ENCODE measurements around the gene GLIPR2. TPM values are rescaled to one million over a fixed set of nuclear protein-coding genes. Genes with fewer than 3 reads are reported as not detected.
"Not testable (repeated sequence)": the region's sequence is repeated elsewhere in the genome, so short reads cannot be mapped to it uniquely, and the experiment has no call there.

The GLIPR2 gene
- total RNA-seq, 1 experiment from 2014 or later: 19.1 TPM

GRCh38 chr9:36154331-36154952, 17.9 kb downstream of the GLIPR2 start:
- in situ Hi-C loops (cut with HindIII; ENCODE audit: low pct_unique_long_range_greater_than_20kb, low sequenced_read_pairs): no loop called here
- peak; percentile 68 for DNase-seq (ENCODE audit: low read depth)

DNA sequence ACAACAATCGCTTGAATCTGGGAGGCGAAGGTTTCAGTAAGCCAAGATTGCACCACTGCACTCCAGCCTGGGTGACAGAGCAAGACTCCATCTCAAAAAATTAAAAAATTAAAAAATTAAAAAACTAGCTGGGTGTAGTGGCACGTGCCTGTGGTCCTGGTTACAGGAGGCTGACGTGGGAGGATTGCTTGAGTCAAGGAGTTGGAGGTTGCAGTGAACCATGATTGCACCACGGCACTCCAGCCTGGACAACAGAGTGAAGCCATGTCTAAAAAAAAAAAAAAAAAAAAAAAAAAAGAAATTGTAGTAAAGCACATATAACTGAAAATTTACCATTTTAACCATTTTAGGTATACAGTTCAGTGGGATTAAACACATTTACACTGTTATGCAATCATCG, 19.6 kb downstream of the GLIPR2 start:
- in situ Hi-C loops (cut with HindIII; ENCODE audit: low pct_unique_long_range_greater_than_20kb, low sequenced_read_pairs): no loop called here
- DNase-seq (ENCODE audit: low read depth): no peak

DNA sequence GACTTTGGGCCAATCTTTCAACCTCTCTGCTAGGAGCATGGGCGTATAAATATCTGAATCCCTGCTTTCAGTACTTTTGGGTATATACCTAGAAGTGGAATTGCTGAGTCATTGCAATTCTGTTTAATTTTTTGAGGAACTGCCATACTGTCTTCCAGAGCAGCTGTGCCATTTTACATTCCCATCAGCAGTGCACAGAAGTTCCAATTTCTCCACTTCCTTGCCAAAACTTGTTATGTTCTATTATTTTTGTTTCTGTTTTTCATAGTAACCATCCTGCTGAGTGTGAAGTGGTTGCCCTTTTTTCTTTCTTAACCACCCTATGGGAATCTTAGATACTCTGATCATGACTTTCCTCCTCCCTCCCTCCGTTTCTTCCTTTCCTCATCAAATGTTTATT, 21.6 kb downstream of the GLIPR2 start:
- in situ Hi-C loops (cut with HindIII; ENCODE audit: low pct_unique_long_range_greater_than_20kb, low sequenced_read_pairs): no loop called here
- DNase-seq (ENCODE audit: low read depth): no peak

DNA sequence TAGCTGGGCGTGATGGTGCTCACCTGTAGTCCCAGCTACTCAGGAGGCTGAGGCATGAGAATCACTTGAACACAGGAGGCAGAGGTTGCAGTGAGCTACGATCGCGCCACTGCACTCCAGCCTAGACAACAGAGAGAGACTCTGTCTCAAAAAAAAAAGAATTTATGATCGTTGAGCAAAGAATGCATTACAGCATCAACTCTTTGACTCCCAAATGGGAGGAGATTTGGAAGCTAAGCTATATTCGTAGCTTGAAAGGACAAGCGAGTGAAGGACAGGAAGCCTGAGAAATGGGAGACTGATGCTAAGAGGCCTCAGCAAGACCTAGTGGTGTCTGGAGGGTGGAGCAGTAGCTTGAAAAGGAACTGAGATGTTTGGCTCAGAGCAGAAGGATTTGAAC, 22.4 kb downstream of the GLIPR2 start:
- in situ Hi-C loops (cut with HindIII; ENCODE audit: low pct_unique_long_range_greater_than_20kb, low sequenced_read_pairs): no loop called here
- DNase-seq (ENCODE audit: low read depth): no peak

DNA sequence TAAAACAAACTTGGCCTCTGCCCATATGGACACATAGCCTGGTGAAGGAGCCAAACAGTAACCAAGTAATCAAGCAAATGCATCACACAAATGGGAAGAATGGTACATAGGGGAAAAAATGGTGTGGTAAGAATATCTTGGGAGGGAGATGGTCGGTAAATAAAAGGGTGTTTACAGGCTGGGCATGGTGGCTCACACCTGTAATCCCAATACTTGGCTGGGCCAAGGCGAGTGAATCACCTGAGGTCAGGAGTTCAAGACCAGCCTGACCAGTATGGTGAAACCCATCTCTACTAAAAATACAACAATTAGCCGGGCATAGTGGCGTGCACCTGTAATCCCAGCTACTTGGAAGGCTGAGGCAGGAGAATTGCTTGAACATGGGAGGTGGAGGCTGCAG, 23.0 kb downstream of the GLIPR2 start:
- DNase-seq (ENCODE audit: low read depth); in situ Hi-C loops (cut with HindIII; ENCODE audit: low pct_unique_long_range_greater_than_20kb, low sequenced_read_pairs): not testable (repeated sequence)

DNA sequence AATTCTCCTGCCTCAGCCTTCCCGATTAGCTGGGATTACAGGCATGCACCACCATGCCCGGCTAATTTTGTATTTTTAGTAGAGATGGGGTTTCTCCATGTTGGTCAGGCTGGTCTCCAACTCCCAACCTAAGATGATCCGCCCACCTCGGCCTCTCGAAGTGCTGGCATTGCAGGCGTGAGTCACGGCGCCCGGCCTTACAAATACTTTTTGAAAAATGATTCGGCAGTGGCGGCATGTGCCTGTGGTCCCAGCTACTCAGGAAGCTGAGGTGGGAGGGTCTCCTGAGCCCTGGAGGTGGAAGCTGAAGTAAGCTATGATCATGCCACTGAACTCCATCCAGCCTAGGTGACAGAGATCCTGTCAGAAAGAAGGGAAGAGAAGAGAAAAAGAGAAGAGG, 23.6 kb downstream of the GLIPR2 start:
- DNase-seq (ENCODE audit: low read depth); in situ Hi-C loops (cut with HindIII; ENCODE audit: low pct_unique_long_range_greater_than_20kb, low sequenced_read_pairs): not testable (repeated sequence)

GRCh38 chr9:36161187-36161586, 24.7 kb downstream of the GLIPR2 start:
- no peak for DNase-seq (ENCODE audit: low read depth)
- in situ Hi-C loops (cut with HindIII; ENCODE audit: low pct_unique_long_range_greater_than_20kb, low sequenced_read_pairs): no loop called here

DNA sequence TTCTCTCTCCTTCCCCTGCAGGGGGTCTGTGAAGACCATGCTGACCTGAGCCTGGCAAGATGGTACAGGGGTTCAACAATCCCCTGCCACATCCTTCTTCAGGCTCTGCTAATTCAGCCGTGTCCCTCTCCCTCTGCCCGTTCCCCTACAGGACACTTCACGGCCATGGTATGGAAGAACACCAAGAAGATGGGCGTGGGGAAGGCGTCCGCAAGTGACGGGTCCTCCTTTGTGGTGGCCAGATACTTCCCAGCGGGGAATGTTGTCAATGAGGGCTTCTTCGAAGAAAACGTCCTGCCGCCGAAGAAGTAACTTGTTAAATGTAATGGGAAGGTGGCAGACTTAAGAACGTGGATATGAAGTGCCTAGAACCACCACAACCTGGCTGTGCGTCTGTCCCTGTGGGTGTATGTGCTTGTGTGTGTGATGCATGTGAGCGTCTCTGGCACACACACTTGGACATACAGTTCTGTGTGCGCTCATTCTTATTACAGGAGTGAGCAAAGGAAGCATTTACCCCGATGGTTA, 25.7 kb downstream of the GLIPR2 start:
- DNase-seq (ENCODE audit: low read depth): no peak
- in situ Hi-C loops (cut with HindIII; ENCODE audit: low pct_unique_long_range_greater_than_20kb, low sequenced_read_pairs): no loop called here

- in situ Hi-C loops (cut with HindIII; ENCODE audit: low pct_unique_long_range_greater_than_20kb, low sequenced_read_pairs): no loop called here
Measured at GRCh38 chr9:36163049-36163785, 26.7 kb downstream of the GLIPR2 start.

DNA sequence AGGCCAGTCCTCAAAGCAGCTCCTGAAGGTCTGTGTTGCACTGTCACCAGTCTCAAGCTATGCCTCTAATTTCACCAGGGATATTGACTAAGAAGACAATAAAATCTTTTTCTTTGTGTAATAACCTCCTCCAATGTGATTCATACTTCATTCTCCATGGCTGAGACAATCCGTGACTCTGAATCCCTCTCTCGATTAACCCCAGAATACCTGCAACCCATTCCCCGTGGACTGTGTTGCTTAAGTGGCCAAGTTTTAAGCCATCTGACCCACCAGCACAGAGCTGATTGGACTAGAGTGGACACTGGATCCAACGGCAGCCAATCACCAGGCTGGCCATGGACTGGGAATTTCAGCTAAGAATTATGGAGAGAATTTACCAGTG, 27.2 kb downstream of the GLIPR2 start:
- in situ Hi-C loops (cut with HindIII; ENCODE audit: low pct_unique_long_range_greater_than_20kb, low sequenced_read_pairs): no loop called here
- DNase-seq (ENCODE audit: low read depth): no peak

More at GRCh38 chr9:36163049-36163785, 26.7 kb downstream of the GLIPR2 start:
- peak; percentile 29 for DNase-seq (ENCODE audit: low read depth)

- DNase-seq (ENCODE audit: low read depth): no peak
- in situ Hi-C loops (cut with HindIII; ENCODE audit: low pct_unique_long_range_greater_than_20kb, low sequenced_read_pairs): no loop called here
Measured at GRCh38 chr9:36164372-36164771, 27.8 kb downstream of the GLIPR2 start.

DNA sequence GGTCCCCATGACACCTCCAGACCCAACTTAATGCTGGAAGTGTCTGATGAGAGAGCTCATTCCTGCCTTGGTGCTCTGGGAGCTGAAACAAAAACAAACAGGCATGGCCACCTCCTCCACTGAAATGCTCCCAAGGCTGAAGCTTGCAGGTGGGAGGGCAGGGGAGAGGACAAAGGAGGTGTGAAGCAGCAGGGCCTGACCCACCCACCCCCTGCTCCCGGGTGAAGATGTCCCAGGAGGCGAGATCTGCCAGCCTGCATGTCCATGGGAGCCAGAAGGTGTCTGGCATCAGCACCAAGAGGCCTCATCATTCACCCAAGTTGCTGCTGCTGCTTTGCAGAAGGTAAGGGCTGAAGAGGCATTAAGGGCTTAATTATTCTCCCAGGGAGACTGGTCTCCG, 28.5 kb downstream of the GLIPR2 start:
- no peak for DNase-seq (ENCODE audit: low read depth)
- in situ Hi-C loops (cut with HindIII; ENCODE audit: low pct_unique_long_range_greater_than_20kb, low sequenced_read_pairs): no loop called here

DNA sequence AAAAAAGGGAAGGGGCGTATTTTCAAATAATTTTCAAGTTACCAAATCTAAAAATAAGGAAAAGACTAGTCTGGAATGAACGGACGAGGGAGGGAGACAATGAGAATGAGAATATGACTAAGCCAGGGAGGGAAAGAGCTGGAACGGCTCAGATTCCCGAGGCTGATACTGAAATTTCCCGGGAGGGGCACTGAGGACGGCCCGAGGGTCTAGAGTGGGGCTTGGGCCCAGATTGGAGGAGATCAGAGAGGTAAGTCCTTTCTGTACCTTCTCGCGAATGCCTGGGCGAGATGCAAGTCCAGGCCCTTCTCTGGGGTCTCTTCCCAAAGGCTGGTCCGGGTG, 29.3 kb downstream of the GLIPR2 start:
- in situ Hi-C loops (cut with HindIII; ENCODE audit: low pct_unique_long_range_greater_than_20kb, low sequenced_read_pairs): no loop called here
- no peak for DNase-seq (ENCODE audit: low read depth)

DNA sequence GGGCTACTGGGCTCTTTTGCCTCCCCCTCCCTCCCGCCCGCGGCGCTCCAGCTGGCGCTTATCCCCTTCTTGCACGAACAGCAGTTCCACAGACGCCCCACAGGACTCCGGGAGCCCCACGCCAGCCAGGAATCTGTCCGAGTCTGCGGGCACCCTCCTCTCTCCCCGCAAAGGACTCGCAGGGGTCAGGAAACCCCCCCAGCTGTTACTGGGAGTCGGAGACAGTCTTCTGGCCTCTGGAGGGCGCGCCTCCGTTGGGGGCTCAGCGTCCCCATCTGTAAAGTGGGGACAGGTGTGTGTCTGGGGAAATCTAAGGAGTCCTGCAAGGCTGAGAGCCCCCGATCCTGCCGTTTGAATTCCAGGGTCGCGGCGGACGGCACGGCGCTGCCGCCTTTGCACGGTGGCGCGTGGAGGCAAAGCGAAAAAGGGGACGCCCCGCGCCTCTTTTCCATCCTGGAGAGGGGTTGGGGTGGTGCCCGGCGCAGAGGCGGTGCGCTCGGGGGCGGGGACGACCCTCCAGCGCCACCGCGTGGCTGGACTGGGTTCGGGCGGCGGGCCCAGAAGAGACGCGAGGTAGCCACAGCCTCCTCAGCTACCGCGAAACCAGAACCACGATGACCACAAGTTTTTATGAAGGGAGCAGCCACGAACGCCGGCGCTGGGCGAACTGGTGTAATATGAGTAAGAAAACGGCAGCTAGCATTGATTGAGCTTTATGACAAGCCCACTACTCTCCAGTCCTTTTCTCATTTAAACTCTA, 29.8 kb downstream of the GLIPR2 start:
- peak; percentile 68 for DNase-seq (ENCODE audit: low read depth)
- in situ Hi-C loops (cut with HindIII; ENCODE audit: low pct_unique_long_range_greater_than_20kb, low sequenced_read_pairs): no loop called here

DNA sequence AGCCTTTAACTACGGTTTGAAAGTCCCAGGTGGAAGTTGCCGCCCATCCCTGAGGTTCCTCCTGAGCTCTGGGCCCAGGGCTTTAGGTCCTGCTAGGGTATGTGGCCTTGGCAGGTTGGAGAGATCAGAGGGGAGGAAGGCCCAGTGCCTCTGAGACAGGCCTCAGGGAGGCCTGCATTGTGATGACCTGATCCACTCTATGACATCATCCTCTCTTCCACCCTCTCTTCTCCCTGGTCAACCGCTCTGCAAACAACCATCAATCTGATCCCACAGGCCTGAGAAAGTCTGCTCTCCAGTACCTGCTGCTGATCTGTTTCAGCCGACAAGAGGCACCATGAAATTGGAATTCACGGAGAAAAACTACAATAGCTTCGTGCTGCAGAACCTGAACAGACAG, 32.6 kb downstream of the GLIPR2 start, which contains the start of gene CCIN:
TSS of gene CCIN (plus strand) at position 223 of the 400 bp plus-strand sequence. CDS start at position 338, 115 bp downstream.
- in situ Hi-C loops (cut with HindIII; ENCODE audit: low pct_unique_long_range_greater_than_20kb, low sequenced_read_pairs): no loop called here
- DNase-seq (ENCODE audit: low read depth): no peak

- DNase-seq (ENCODE audit: low read depth): no peak
- in situ Hi-C loops (cut with HindIII; ENCODE audit: low pct_unique_long_range_greater_than_20kb, low sequenced_read_pairs): no loop called here
Measured at GRCh38 chr9:36169708-36170107, 33.2 kb downstream of the GLIPR2 start.

GRCh38 chr9:36170531-36170930, 34.0 kb downstream of the GLIPR2 start:
- in situ Hi-C loops (cut with HindIII; ENCODE audit: low pct_unique_long_range_greater_than_20kb, low sequenced_read_pairs): no loop called here
- DNase-seq (ENCODE audit: low read depth): no peak

DNA sequence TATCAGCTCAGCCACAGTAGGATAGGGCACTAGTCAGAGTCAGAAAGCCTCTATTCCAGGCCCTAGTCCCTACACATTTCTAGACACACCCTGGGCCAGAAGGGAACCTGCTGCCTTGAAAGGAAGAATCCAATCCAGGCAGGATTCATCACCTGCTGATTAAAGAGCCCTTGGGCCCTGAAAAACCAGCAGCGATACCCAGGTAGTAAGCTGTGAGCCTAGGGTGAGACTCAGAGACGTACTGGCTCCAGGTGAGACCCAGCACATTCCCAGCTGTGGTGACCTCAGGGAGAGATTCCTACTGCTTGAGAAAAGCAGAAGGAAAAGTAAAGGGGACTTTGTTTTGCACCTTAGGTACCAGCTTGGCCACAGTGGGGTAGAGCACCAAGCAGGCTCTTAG, 37.3 kb downstream of the GLIPR2 start:
- in situ Hi-C loops (cut with HindIII; ENCODE audit: low pct_unique_long_range_greater_than_20kb, low sequenced_read_pairs): no loop called here
- no peak for DNase-seq (ENCODE audit: low read depth)

DNA sequence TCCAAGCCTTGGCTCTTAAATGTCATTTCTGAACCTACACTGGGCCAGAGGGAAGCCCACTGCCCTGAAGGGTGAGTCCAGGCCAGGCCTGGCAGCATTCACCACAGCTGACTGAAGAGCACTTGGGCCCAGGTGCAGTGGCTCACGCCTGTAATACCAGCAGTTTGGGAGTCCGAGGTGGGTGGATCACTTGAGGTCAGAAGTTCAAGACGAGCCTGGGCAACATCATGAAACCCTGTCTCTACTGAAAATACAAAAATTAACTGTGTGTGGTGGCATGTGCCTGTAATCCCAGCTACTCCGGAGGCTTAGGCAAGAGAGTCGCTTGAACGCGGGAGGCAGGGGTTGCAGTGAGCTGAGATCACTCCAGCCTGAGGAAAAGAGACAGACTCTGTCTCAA, 37.7 kb downstream of the GLIPR2 start:
- in situ Hi-C loops (cut with HindIII; ENCODE audit: low pct_unique_long_range_greater_than_20kb, low sequenced_read_pairs): no loop called here
- DNase-seq (ENCODE audit: low read depth): no peak

Data from Caki2 (cell line).